Measurements from ENCODE around the gene PIP5K1B. TPM values are rescaled to one million over a fixed set of nuclear protein-coding genes. Genes with fewer than 3 reads are reported as not detected.

PIP5K1B gene
- total and polyA plus RNA-seq, 2 of the 13 experiments (the other 11 are each of a cell fraction or from before 2014, with no cell fraction given): 15.8 to 17.5 TPM

- no peak for TF ChIP-seq ZNF468 (CRISPR knock-in tag; IDR thresholded peaks at IDR 0.05)
- TF ChIP-seq SAFB2 (CRISPR knock-in tag; IDR thresholded peaks at IDR 0.05; ENCODE audit: borderline replicate concordance, low read depth): no peak
- no peak for TF ChIP-seq JDP2 (CRISPR knock-in tag; IDR thresholded peaks at IDR 0.05; ENCODE audit: borderline replicate concordance)
- peak; percentile 51; the same call in 1 of the 2 replicates for TF ChIP-seq CEBPG (CRISPR knock-in tag; IDR thresholded peaks at IDR 0.05)
- TF ChIP-seq TMF1 (CRISPR knock-in tag; IDR thresholded peaks at IDR 0.05; ENCODE audit: low read depth): no peak
- no peak for TF ChIP-seq PAWR (CRISPR knock-in tag; IDR thresholded peaks at IDR 0.05; ENCODE audit: borderline replicate concordance)
- TF ChIP-seq ZNF101 (CRISPR knock-in tag; IDR thresholded peaks at IDR 0.05; ENCODE audit: borderline replicate concordance, low read depth): no peak
- no peak for TF ChIP-seq NFKBIZ (CRISPR knock-in tag; IDR thresholded peaks at IDR 0.05)
- TF ChIP-seq ZNF280D (CRISPR knock-in tag; IDR thresholded peaks at IDR 0.05): 0 out of 2 replicates have a peak, but pooled peaks have one; percentile 69
- peak; percentile 36 for TF ChIP-seq TEAD3 (CRISPR knock-in tag; optimal IDR thresholded peaks at IDR 0.05; ENCODE audit: borderline replicate concordance)
- TF ChIP-seq MYC (CRISPR knock-in tag; IDR thresholded peaks at IDR 0.05; ENCODE audit: borderline replicate concordance): no peak
- TF ChIP-seq GMEB2 (CRISPR knock-in tag; IDR thresholded peaks at IDR 0.05; ENCODE audit: low read depth): no peak
- TF ChIP-seq BRF2 (CRISPR knock-in tag; IDR thresholded peaks at IDR 0.05): no peak
- peak; percentile 90 for TF ChIP-seq HNF4A (CRISPR knock-in tag; IDR thresholded peaks at IDR 0.05)
- no peak for TF ChIP-seq DBP (CRISPR knock-in tag; IDR thresholded peaks at IDR 0.05; ENCODE audit: not compliant biosample characterization)
- no peak for TF ChIP-seq CHD2 (IDR thresholded peaks at IDR 0.05; ENCODE audit: low read depth, low read length)
- TF ChIP-seq ZNF224 (CRISPR knock-in tag; IDR thresholded peaks at IDR 0.05): no peak
- peak; percentile 68; the same call in 1 of the 2 replicates for TF ChIP-seq HNF1A (IDR thresholded peaks at IDR 0.05; ENCODE audit: low read depth)
- TF ChIP-seq HNF1A (CRISPR knock-in tag; IDR thresholded peaks at IDR 0.05; ENCODE audit: borderline replicate concordance): peak; percentile 62; the same call in 1 of the 2 replicates
Observed at GRCh38 chr9:68730570-68731235, 25.7 kb downstream of the PIP5K1B start (continued).
